Measurements from ENCODE around the gene NOTUM. TPM values are rescaled to one million over a fixed set of nuclear protein-coding genes. Genes with fewer than 3 reads are reported as not detected.
"Not testable (repeated sequence)": the region's sequence is repeated elsewhere in the genome, so short reads cannot be mapped to it uniquely, and the experiment has no call there.

The NOTUM gene
- total RNA-seq, 1 experiment from 2014 or later: 0.24 TPM

- DNase-seq (ENCODE audit: low read depth): no peak
Observed at GRCh38 chr17:81924557-81925532, 36.1 kb downstream of the NOTUM start.

GRCh38 chr17:81923302-81924260, 37.4 kb downstream of the NOTUM start:
- peak; percentile 72 for DNase-seq (ENCODE audit: low read depth)

- DNase-seq (ENCODE audit: low read depth): no peak
Observed at GRCh38 chr17:81922566-81923301, 38.3 kb downstream of the NOTUM start.

- DNase-seq (ENCODE audit: low read depth): no peak
Observed at GRCh38 chr17:81921996-81922565, 38.9 kb downstream of the NOTUM start.

GRCh38 chr17:81921537-81921862, 39.5 kb downstream of the NOTUM start:
- no peak for DNase-seq (ENCODE audit: low read depth)

GRCh38 chr17:81920612-81921536, 40.1 kb downstream of the NOTUM start:
- DNase-seq (ENCODE audit: low read depth): no peak

GRCh38 chr17:81918832-81919545, 42.0 kb downstream of the NOTUM start:
- DNase-seq (ENCODE audit: low read depth): no peak

GRCh38 chr17:81918333-81918669, 42.7 kb downstream of the NOTUM start:
- not testable (repeated sequence) for DNase-seq (ENCODE audit: low read depth)

- DNase-seq (ENCODE audit: low read depth): peak; percentile 63
Observed at GRCh38 chr17:81917565-81918332, 43.2 kb downstream of the NOTUM start, which contains the start of gene SIRT7. SIRT7 (minus strand) TSS chr17:81918176; CDS start chr17:81918131, 45 bp downstream.

- peak; percentile 68 for DNase-seq (ENCODE audit: low read depth)
Observed at GRCh38 chr17:81916234-81917001, 44.6 kb downstream of the NOTUM start.

- DNase-seq (ENCODE audit: low read depth): no peak
Observed at GRCh38 chr17:81915331-81915730, 45.7 kb downstream of the NOTUM start.

- no peak for DNase-seq (ENCODE audit: low read depth)
Observed at GRCh38 chr17:81914103-81914850, 46.7 kb downstream of the NOTUM start.

- no peak for DNase-seq (ENCODE audit: low read depth)
Observed at GRCh38 chr17:81913394-81914102, 47.4 kb downstream of the NOTUM start.

GRCh38 chr17:81912441-81913309, 48.3 kb downstream of the NOTUM start:
- no peak for DNase-seq (ENCODE audit: low read depth)

- DNase-seq (ENCODE audit: low read depth): no peak
Observed at GRCh38 chr17:81911969-81912368, 49.0 kb downstream of the NOTUM start.

Measured in RPMI7951 (cell line).